CD14-positive monocyte (primary cell): Measurements from ENCODE around the gene CYSTM1. TPM values are rescaled to one million over a fixed set of nuclear protein-coding genes. Genes with fewer than 3 reads are reported as not detected.

Experiments used
- DNase-seq, 3 donors: peaks; one replicate each; pipeline ENCODE4 v3.0.0-alpha.2; 2011 to 2022
- H2AFZ ChIP-seq: 2 replicates; pipeline ENCODE4 v1.6.0; 2012; ENCODE audit warnings: mild to moderate bottlenecking, low read depth, low read length, inconsistent platforms; ENCODE audit not compliant: insufficient read depth, poor library complexity, severe bottlenecking
- H3K27ac ChIP-seq, 2 donors: 1 replicate in 1 of 2; 2 replicates in 1 of 2; pipeline ENCODE4 v1.5.1; 2012 to 2013; ENCODE audit warnings: low read length in 2 of 2, control low read depth in 1 of 2, inconsistent platforms in 1 of 2, low read depth in 1 of 2, mild to moderate bottlenecking in 1 of 2
- H3K27me3 ChIP-seq, 2 donors: one replicate each; pipeline versions ENCODE4 v1.6.0 to v1.6.1; 2011 to 2013; ENCODE audit warnings: low read length in 2 of 2; ENCODE audit not compliant: control insufficient read depth in 2 of 2, insufficient read depth in 2 of 2
- H3K36me3 ChIP-seq, 2 donors: replicated peaks in 1 of 2; 1 replicate in 1 of 2; 2 replicates in 1 of 2; pipeline versions ENCODE4 v1.5.1 to v1.6.1; 2012 to 2013; ENCODE audit warnings: low read length in 2 of 2, control low read depth in 1 of 2, inconsistent platforms in 1 of 2, mild to moderate bottlenecking in 1 of 2; ENCODE audit not compliant: insufficient read depth in 2 of 2, control insufficient read depth in 1 of 2
- H3K4me1 ChIP-seq, 2 donors: 1 replicate in 1 of 2; 2 replicates in 1 of 2; pipeline versions ENCODE4 v1.5.1 to v1.6.1; 2012 to 2013; ENCODE audit warnings: low read length in 2 of 2, control low read depth in 1 of 2, inconsistent platforms in 1 of 2, mild to moderate bottlenecking in 1 of 2, moderate library complexity in 1 of 2; ENCODE audit not compliant: insufficient read depth in 2 of 2, control insufficient read depth in 1 of 2
- H3K4me2 ChIP-seq: replicated peaks from 2 replicates; pipeline ENCODE3; 2012; ENCODE audit warnings: low read length, moderate library complexity, mild to moderate bottlenecking; ENCODE audit not compliant: poor library complexity, severe bottlenecking; ENCODE audit errors: extremely low read depth
- H3K4me3 ChIP-seq, 3 experiments: fragments of 200-600 bp in 1 of 3; sonication (generic) in 1 of 3; replicated peaks in 1 of 3; 1 replicate in 2 of 3; 2 replicates in 1 of 3; pipeline ENCODE4 v1.5.1; 2011 to 2013; ENCODE audit warnings: low read length in 3 of 3, mild to moderate bottlenecking in 3 of 3, control low read depth in 2 of 3, low read depth in 2 of 3, inconsistent platforms in 1 of 3, moderate library complexity in 1 of 3
- H3K79me2 ChIP-seq: 2 replicates; pipeline ENCODE4 v1.6.0; 2012; ENCODE audit warnings: mild to moderate bottlenecking, control low read depth, inconsistent platforms, low read length, moderate library complexity; ENCODE audit not compliant: insufficient read depth
- H3K9ac ChIP-seq: 2 replicates; pipeline ENCODE4 v1.6.0; 2017; ENCODE audit warnings: low read length, mild to moderate bottlenecking; ENCODE audit not compliant: insufficient read depth, poor library complexity, severe bottlenecking
- H3K9me3 ChIP-seq, 2 donors: replicated peaks in 1 of 2; 1 replicate in 1 of 2; 2 replicates in 1 of 2; pipeline versions ENCODE4 v1.5.1 to v1.6.1; 2012 to 2013; ENCODE audit warnings: low read length in 2 of 2, control low read depth in 1 of 2; ENCODE audit not compliant: control insufficient read depth in 1 of 2, insufficient read depth in 1 of 2
- H4K20me1 ChIP-seq: 2 replicates; pipeline ENCODE4 v1.6.0; 2012; ENCODE audit warnings: mild to moderate bottlenecking, low read length, control low read depth, moderate library complexity; ENCODE audit not compliant: insufficient read depth
- H3K27ac Mint-ChIP-seq, 7 donors: one replicate each; pipeline ENCODE4 v1.8.0; 2020; ENCODE audit warnings: mild to moderate bottlenecking in 7 of 7, mixed read lengths in 7 of 7, moderate library complexity in 6 of 7, inconsistent platforms in 2 of 7
- H3K27me3 Mint-ChIP-seq, 3 donors: one replicate each; pipeline ENCODE4 v1.8.0; 2021 to 2022; ENCODE audit warnings: low read depth in 3 of 3, mild to moderate bottlenecking in 3 of 3, mixed read lengths in 3 of 3, moderate library complexity in 3 of 3, inconsistent platforms in 1 of 3
- H3K36me3 Mint-ChIP-seq, 2 donors: one replicate each; pipeline ENCODE4 v1.8.0; 2020; ENCODE audit warnings: mixed read lengths in 2 of 2, inconsistent platforms in 1 of 2, mild to moderate bottlenecking in 1 of 2
- H3K4me1 Mint-ChIP-seq: one replicate; pipeline ENCODE4 v1.8.0; 2020; ENCODE audit warnings: mild to moderate bottlenecking, mixed read lengths
- H3K4me3 Mint-ChIP-seq, 2 donors: one replicate each; pipeline ENCODE4 v1.8.0; 2020; ENCODE audit warnings: mild to moderate bottlenecking in 2 of 2, mixed read lengths in 2 of 2, moderate library complexity in 1 of 2
- H3K9me3 Mint-ChIP-seq, 7 donors: one replicate each; pipeline ENCODE4 v1.8.0; 2020 to 2022; ENCODE audit warnings: mixed read lengths in 7 of 7, mild to moderate bottlenecking in 6 of 7, moderate library complexity in 6 of 7, inconsistent platforms in 2 of 7
- CTCF ChIP-seq: fragments of 200-600 bp; IDR thresholded peaks from one replicate; pipeline ENCODE4 v1.8.0; 2022; ENCODE audit warnings: antibody characterized with exemption, mild to moderate bottlenecking
- WGBS: methylation state at CpG from one replicate; pipeline ENCODE4 v1.1.5; 2013; ENCODE audit warnings: missing lambda C conversion rate; ENCODE audit not compliant: insufficient coverage; 5-methylcytosine and 5-hydroxymethylcytosine counted together
- intact Hi-C, 2 donors: fragments of 100-400 bp; cut with micrococcal nuclease; formaldehyde crosslinking; loops; one replicate each; pipeline versions ENCODE4 v1.15.0 to v1.15.1; 2023
- polyA plus RNA-seq, 3 donors: library from polyadenylated mRNA; depleted of rRNA in 1 of 3; unstranded in 2 of 3; stranded (reverse) in 1 of 3; fragments of 300-500 nt in 2 of 3; fragments of >200 nt in 1 of 3; fragmentation: Illumina TruSeq in 2 of 3; gene quantifications; 1 replicate in 2 of 3; 2 replicates in 1 of 3; pipeline ENCODE4 v1.2.3, GENCODE V29; 2012 to 2021

Gene CYSTM1
- polyA plus RNA-seq, 3 donors = 14.0 to 40.0 (median 36.7) TPM

GRCh38 chr5:140213370-140213983 lies 38.5 kb downstream of the CYSTM1 start:
- Histone ChIP-seq H2AFZ (no peak overlapping the region), H3K79me2 (no peaks in the 10 kb centered on the region), H3K9me3 (no peaks in the 10 kb centered on the region), H3K27me3 (peaks cover 5 to 11% of the 10 kb centered on the region in 2 donors), H3K4me2 (no peak overlapping the region), H3K4me3 (no peak overlapping the region), H3K9ac (no peak overlapping the region), H3K36me3 (no peaks in the 10 kb centered on the region), H3K4me1 (peaks cover 18 to 21% of the 10 kb centered on the region in 2 donors), H4K20me1 (no peaks in the 10 kb centered on the region), H3K27ac (no peak overlapping the region)
- intact Hi-C loops = no loop called here
- Mint-ChIP-seq H3K36me3 (peaks cover 12 to 25% of the 10 kb centered on the region in 2 donors), H3K4me3 (no peak overlapping the region), H3K27me3 (peaks cover 11 to 24% (median 12%) of the 10 kb centered on the region in 3 donors), H3K27ac (no peak overlapping the region), H3K4me1 (peaks cover 31% of the 10 kb centered on the region), H3K9me3 (no peaks in the 10 kb centered on the region)
- no peak for TF ChIP-seq CTCF
- no peak for DNase-seq
- no CpG with 5 or more reads among the region's 1 CpG for WGBS

DNA sequence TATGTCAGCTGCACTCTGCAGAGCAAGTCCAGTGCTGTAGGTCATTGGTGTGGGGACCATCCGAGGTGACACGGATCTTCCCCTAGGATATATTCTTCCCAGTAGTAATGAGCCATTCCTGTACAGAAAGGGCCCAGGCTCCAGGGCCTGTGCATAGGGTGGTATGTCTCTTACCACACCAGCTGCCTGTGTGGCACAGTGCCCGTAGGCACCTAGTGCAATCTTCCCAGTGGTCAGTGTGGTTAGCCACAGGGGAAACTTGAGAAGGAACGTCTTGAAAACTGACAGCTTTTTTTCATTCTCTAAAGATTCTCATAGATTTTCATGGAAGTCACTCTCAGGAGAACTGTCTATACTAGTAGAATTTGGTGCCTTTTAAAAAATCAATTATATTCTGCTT lies 39.8 kb downstream of the CYSTM1 start:
- Histone ChIP-seq H3K79me2 (no peaks in the 10 kb centered on the region), H2AFZ (no peak overlapping the region), H4K20me1 (no peaks in the 10 kb centered on the region), H3K27me3 (peaks cover 5 to 12% of the 10 kb centered on the region in 2 donors), H3K4me1 (peaks cover 21 to 32% of the 10 kb centered on the region in 2 donors), H3K36me3 (no peaks in the 10 kb centered on the region), H3K4me2 (peak overlapping the region; percentile 20), H3K4me3 (peak overlapping the region in 1 of 3 experiments; percentile 10), H3K9ac (no peak overlapping the region), H3K27ac (no peak overlapping the region), H3K9me3 (no peaks in the 10 kb centered on the region)
- Mint-ChIP-seq H3K9me3 (no peaks in the 10 kb centered on the region), H3K4me1 (peaks cover 41% of the 10 kb centered on the region), H3K36me3 (peaks cover 16 to 28% of the 10 kb centered on the region in 2 donors), H3K27me3 (peaks cover 9 to 24% (median 12%) of the 10 kb centered on the region in 3 donors), H3K4me3 (peak overlapping the region in 1 of 2 donors; percentile 26), H3K27ac (peak overlapping the region in 2 of 7 donors; percentile 1 to 32)
- peak in 1 of 3 donors; percentile 24 for DNase-seq
- no peak for TF ChIP-seq CTCF
- WGBS = 100% methylated on average over 2 of the region's 4 CpGs
- intact Hi-C loops = no loop called here
